Occipital lobe (tissue), 2 donors: ENCODE results near the gene UBP1. TPM values are rescaled to one million over a fixed set of nuclear protein-coding genes. Genes with fewer than 3 reads are reported as not detected.
"Not testable (repeated sequence)": the region's sequence is repeated elsewhere in the genome, so short reads cannot be mapped to it uniquely, and the experiment has no call there.

ENCODE experiments used
- DNase-seq: peaks from one replicate; lab custom pipeline; 2025; lab: John Stamatoyannopoulos, UW
- total RNA-seq: library from RNA; depleted of rRNA; stranded (reverse); fragments of >200 nt; gene quantifications from one replicate; pipeline ENCODE4 v1.2.3, GENCODE V29; 2014

The UBP1 gene
- total RNA-seq, 1 donor from 2014 or later = 81.9 TPM

- no peak for DNase-seq
These were observed 2.5 kb downstream of the UBP1 start for GRCh38 chr3:33437556-33438283.

GRCh38 chr3:33433843-33434242 lies 6.4 kb downstream of the UBP1 start:
- DNase-seq = no peak

GRCh38 chr3:33430571-33430970 lies 9.6 kb downstream of the UBP1 start:
- DNase-seq = no peak

- DNase-seq = no peak
These were observed 10.1 kb downstream of the UBP1 start for GRCh38 chr3:33430061-33430460.

- not testable (repeated sequence) for DNase-seq
These were observed 10.9 kb downstream of the UBP1 start for GRCh38 chr3:33429306-33429705.

GRCh38 chr3:33428734-33429133 lies 11.5 kb downstream of the UBP1 start:
- DNase-seq = no peak

- DNase-seq = no peak
These were observed 13.4 kb downstream of the UBP1 start for GRCh38 chr3:33426630-33427317.

GRCh38 chr3:33426068-33426467 lies 14.1 kb downstream of the UBP1 start:
- no peak for DNase-seq

- DNase-seq = no peak
These were observed 14.8 kb downstream of the UBP1 start for GRCh38 chr3:33425453-33425852.

- no peak for DNase-seq
These were observed 15.4 kb downstream of the UBP1 start for GRCh38 chr3:33424606-33425452.

- DNase-seq = no peak
These were observed 19.2 kb downstream of the UBP1 start for GRCh38 chr3:33420966-33421365.

GRCh38 chr3:33419948-33420347 lies 20.3 kb downstream of the UBP1 start:
- no peak for DNase-seq

- no peak for DNase-seq
These were observed 23.0 kb downstream of the UBP1 start for GRCh38 chr3:33417066-33417673.

- not testable (repeated sequence) for DNase-seq
These were observed 29.4 kb downstream of the UBP1 start for GRCh38 chr3:33410816-33411215.

- DNase-seq = no peak
These were observed 36.4 kb downstream of the UBP1 start for GRCh38 chr3:33403756-33404155.

- DNase-seq = no peak
These were observed 37.3 kb downstream of the UBP1 start for GRCh38 chr3:33402936-33403335.

GRCh38 chr3:33401781-33402180 lies 38.4 kb downstream of the UBP1 start:
- no peak for DNase-seq

GRCh38 chr3:33398410-33398809 lies 41.8 kb downstream of the UBP1 start:
- no peak for DNase-seq

GRCh38 chr3:33395900-33396299 lies 44.3 kb downstream of the UBP1 start:
- no peak for DNase-seq

- DNase-seq = no peak
These were observed 45.7 kb downstream of the UBP1 start for GRCh38 chr3:33394403-33395054.

GRCh38 chr3:33392703-33393125 lies 47.5 kb downstream of the UBP1 start:
- DNase-seq = no peak
